HepG2 (cell line): ENCODE results near the gene TRMT2A. TPM values are rescaled to one million over a fixed set of nuclear protein-coding genes. Genes with fewer than 3 reads are reported as not detected.

Source experiments
- ATAC-seq: fragments of 200-7000 bp; cut with Tn5 transposase; 3 replicates; pipeline ENCODE4 v1.9.1; 2020; ENCODE audit warnings: mild to moderate bottlenecking, moderate library complexity
- BruUV-seq: library from RNA; stranded (reverse); fragments of 400-500 nt; replicated peaks from 2 replicates; lab custom pipeline; 2021; lab: Mats Ljungman, UMichigan
- CTCF ChIA-PET: fragments of 300-600 bp; formaldehyde crosslinking; extraction: SDS; loops from one replicate; lab custom pipeline; 2021; ENCODE audit warnings: low total read pairs, inconsistent platforms, low intra/inter-chr PET ratio; lab: Yijun Ruan, JAX
- POLR2A ChIA-PET: fragments of 350-600 bp; sonication (Branson Sonifier 250); formaldehyde crosslinking; loops from one replicate; lab custom pipeline; 2020; ENCODE audit warnings: antibody characterized with exemption, inconsistent platforms; lab: Yijun Ruan, JAX
- DNase-seq: peaks from one replicate; pipeline ENCODE4 v3.0.0-alpha.2; 2015; ENCODE audit warnings: low spot score
- FAIRE-seq: peaks from 3 replicates; lab custom pipeline; 2011; peaks lifted over from hg19 to GRCh38; lab: Jason Lieb, UNC
- H2AFZ ChIP-seq: one replicate; pipeline ENCODE4 v1.6.1; 2011; ENCODE audit warnings: low read length, inconsistent platforms
- H3K27ac ChIP-seq: fragments of 300-600 bp; 3 replicates; pipeline ENCODE4 v1.8.0; 2011; ENCODE audit warnings: mixed run types, mild to moderate bottlenecking, mixed read lengths, low read length, inconsistent platforms; ENCODE audit not compliant: insufficient read depth; ENCODE audit errors: extremely low read length
- H3K27me3 ChIP-seq, 2 experiments: fragments of 200-600 bp in 1 of 2; 2 replicates in 1 of 2; 3 replicates in 1 of 2; pipeline versions ENCODE4 v1.6.0 to v1.8.0; 2011; ENCODE audit warnings: low read length in 2 of 2, mild to moderate bottlenecking in 2 of 2, moderate library complexity in 2 of 2, inconsistent platforms in 1 of 2; ENCODE audit not compliant: insufficient read depth in 2 of 2, control insufficient read depth in 1 of 2
- H3K36me3 ChIP-seq, 2 experiments: fragments of 200-600 bp in 1 of 2; replicated peaks in 1 of 2; 2 replicates in 1 of 2; 3 replicates in 1 of 2; pipeline versions ENCODE4 v1.5.1 to v1.8.0; 2011; ENCODE audit warnings: low read length in 2 of 2, inconsistent platforms in 1 of 2; ENCODE audit not compliant: insufficient read depth in 2 of 2, control insufficient read depth in 1 of 2
- H3K4me1 ChIP-seq: 2 replicates; pipeline ENCODE4 v1.5.1; 2012; ENCODE audit warnings: low read length, inconsistent platforms; ENCODE audit not compliant: insufficient read depth
- H3K4me2 ChIP-seq: 2 replicates; pipeline ENCODE4 v1.6.0; 2011; ENCODE audit warnings: low read depth, low read length, inconsistent platforms
- H3K4me3 ChIP-seq, 3 experiments: fragments of 200-600 bp in 1 of 3; sonication (generic), shearing (Covaris generic) in 1 of 3; replicated peaks in 1 of 3; 2 replicates each; pipeline ENCODE4 v1.5.1; 2011 to 2016; ENCODE audit warnings: low read length in 3 of 3, inconsistent platforms in 2 of 3, low read depth in 2 of 3, mild to moderate bottlenecking in 2 of 3, control low read depth in 1 of 3, mixed read lengths in 1 of 3; ENCODE audit not compliant: insufficient read depth in 1 of 3
- H3K79me2 ChIP-seq: one replicate; pipeline ENCODE4 v1.6.1; 2011; ENCODE audit warnings: low read length, inconsistent platforms; ENCODE audit not compliant: insufficient read depth
- H3K9ac ChIP-seq: 2 replicates; pipeline ENCODE4 v1.6.0; 2011; ENCODE audit warnings: mild to moderate bottlenecking, low read depth, low read length, inconsistent platforms; ENCODE audit not compliant: insufficient read depth
- H3K9me3 ChIP-seq: 2 replicates; pipeline ENCODE4 v1.5.1; 2012; ENCODE audit warnings: mild to moderate bottlenecking, low read length
- H4K20me1 ChIP-seq: 2 replicates; pipeline ENCODE4 v1.6.0; 2011; ENCODE audit warnings: inconsistent platforms, mild to moderate bottlenecking, low read length, moderate library complexity; ENCODE audit not compliant: insufficient read depth
- ARID5B ChIP-seq: IDR thresholded peaks from 2 replicates; pipeline ENCODE4 v1.4.0; 2020; ENCODE audit warnings: mild to moderate bottlenecking, missing genetic modification reagents
- FIP1L1 ChIP-seq: fragments of 200-400 bp; formaldehyde crosslinking; IDR thresholded peaks from 2 replicates; pipeline ENCODE4 v1.6.1; 2018; ENCODE audit warnings: low read depth, mild to moderate bottlenecking, low read length, moderate library complexity, borderline replicate concordance; ENCODE audit not compliant: insufficient read depth
- IKZF1 ChIP-seq: fragments of 450-650 bp; IDR thresholded peaks from 2 replicates; pipeline ENCODE4 v1.7.1; 2016
- MYC ChIP-seq: sonication (generic); formaldehyde crosslinking; IDR thresholded peaks from 2 replicates; pipeline ENCODE4 v1.9.0; 2021; ENCODE audit warnings: missing genetic modification reagents, borderline replicate concordance
- PAX8 ChIP-seq: sonication (generic); formaldehyde crosslinking; IDR thresholded peaks from 2 replicates; pipeline ENCODE4 v1.8.0; 2022; ENCODE audit warnings: mild to moderate bottlenecking, missing genetic modification reagents, borderline replicate concordance
- SRSF4 ChIP-seq: fragments of 200-400 bp; formaldehyde crosslinking; IDR thresholded peaks from one replicate; pipeline ENCODE4 v1.6.1; 2018; ENCODE audit warnings: mild to moderate bottlenecking, low read depth, low read length, moderate library complexity; ENCODE audit not compliant: poor library complexity, severe bottlenecking
- TBX3 ChIP-seq: fragments of 450-650 bp; IDR thresholded peaks from 2 replicates; pipeline ENCODE4 v1.6.1; 2017; ENCODE audit warnings: antibody characterized with exemption, mild to moderate bottlenecking, inconsistent platforms, borderline replicate concordance
- ZBTB2 ChIP-seq: sonication (generic); formaldehyde crosslinking; IDR thresholded peaks from 2 replicates; pipeline ENCODE4 v1.8.0; 2022; ENCODE audit warnings: low read depth, missing genetic modification reagents
- ZNF251 ChIP-seq: sonication (generic); formaldehyde crosslinking; IDR thresholded peaks from 2 replicates; pipeline ENCODE4 v1.9.0; 2021; ENCODE audit warnings: mild to moderate bottlenecking, missing genetic modification reagents
- ZNF772 ChIP-seq: sonication (generic); formaldehyde crosslinking; IDR thresholded peaks from 2 replicates; pipeline ENCODE4 v1.5.0; 2020; ENCODE audit warnings: mild to moderate bottlenecking, missing genetic modification reagents
- ZNF891 ChIP-seq: sonication (generic); formaldehyde crosslinking; IDR thresholded peaks from 2 replicates; pipeline ENCODE4 v1.5.0; 2020; ENCODE audit warnings: mild to moderate bottlenecking, missing genetic modification reagents
- WGBS: methylation state at CpG from one replicate; pipeline ENCODE4 v1.1.6; 2017; ENCODE audit warnings: low lambda C conversion rate; 5-methylcytosine and 5-hydroxymethylcytosine counted together
- in situ Hi-C: cut with HindIII; loops from 2 replicates; pipeline ENCODE4 v1.10.0; 2017; ENCODE audit warnings: low pct_unique_long_range_greater_than_20kb; ENCODE audit not compliant: extremely low pct_ligation_motif_present
- intact Hi-C: fragments of 100-400 bp; cut with micrococcal nuclease; formaldehyde crosslinking; loops from one replicate; pipeline ENCODE4 v1.10.0; 2022; ENCODE audit not compliant: unreplicated experiment
- polyA plus RNA-seq, 8 experiments: library from polyadenylated mRNA; depleted of rRNA in 3 of 8; stranded (reverse) in 7 of 8; unstranded in 1 of 8; fragments of >200 nt; fragmentation: Illumina TruSeq in 4 of 8; extraction: Trizol in 4 of 8; gene quantifications; 2 replicates each; pipeline versions ENCODE4 v1.2.1 to v1.2.3, GENCODE V29; 2011 to 2016; ENCODE audit warnings: low read depth in 4 of 8, missing spikeins in 1 of 8, mixed read lengths in 1 of 8; ENCODE audit not compliant: insufficient read depth in 1 of 8
- total RNA-seq, 5 experiments: library from RNA; depleted of rRNA; stranded (reverse); fragments of >200 nt; fragmentation: Illumina TruSeq; extraction: Trizol; gene quantifications; 2 replicates each; pipeline ENCODE4 v1.2.3, GENCODE V29; 2016; ENCODE audit warnings: low read depth in 1 of 5

The TRMT2A gene
- total and polyA plus RNA-seq, 2 of the 13 experiments (the other 11 are each of a cell fraction or from before 2014, with no cell fraction given) = 24.0 to 30.3 TPM

- H3K4me1 ChIP-seq = no peaks in the 10 kb centered on the region
- H3K9me3 ChIP-seq = no peaks in the 10 kb centered on the region
- no peak for DNase-seq
- in situ Hi-C loops = no loop called here
- intact Hi-C loops = no loop called here
- ATAC-seq = no peak
- H3K9ac ChIP-seq = no peak overlapping the region
- POLR2A ChIA-PET = no interaction called here
- CTCF ChIA-PET = no interaction called here
- no peak overlapping the region for H2AFZ ChIP-seq
- TF ChIP-seq ZBTB2 (no peak), IKZF1 (no peak), ZNF891 (CRISPR knock-in tag) (no peak), SRSF4 (no peak), ZNF251 (CRISPR knock-in tag) (no peak), MYC (CRISPR knock-in tag) (no peak), ZNF772 (no peak), TBX3 (no peak), ARID5B (no peak), FIP1L1 (no peak), PAX8 (CRISPR knock-in tag) (no peak)
- TF ChIP-seq, all 625 proteins: peak for 0
- no peaks in the 10 kb centered on the region for H4K20me1 ChIP-seq
- H3K36me3 ChIP-seq = peaks cover 0 to 12% of the 10 kb centered on the region in 2 experiments; a peak in 2 of 5 replicates
- no peak for FAIRE-seq
- H3K4me2 ChIP-seq = no peak overlapping the region
- H3K4me3 ChIP-seq = no peak overlapping the region
- 80% methylated on average over 1 of the region's 3 CpGs for WGBS
- H3K27ac ChIP-seq = no peak overlapping the region
- no peaks in the 10 kb centered on the region for H3K79me2 ChIP-seq
- no peaks in the 10 kb centered on the region for H3K27me3 ChIP-seq
- BruUV-seq = no TSS peak
Measured at GRCh38 chr22:20064140-20064480, 52.9 kb downstream of the TRMT2A start.
